ENCODE results near the gene PAN2.

Gene PAN2

GRCh38 chr12:56304872-56305590, 28.8 kb downstream of the PAN2 start:
- Histone ChIP-seq H3K4me1 (ENCODE audit: insufficient read depth, insufficient read length) (peaks cover 2% of the 10 kb centered on the region), H3K36me3 (ENCODE audit: insufficient read depth, insufficient read length, low read length) (peaks cover 81% of the 10 kb centered on the region), H3K4me3 (ENCODE audit: insufficient read length, low read depth) (no peak overlapping the region), H3K9me3 (ENCODE audit: insufficient read depth, low read length) (no peaks in the 10 kb centered on the region), H3K27me3 (ENCODE audit: insufficient read depth, insufficient read length) (no peaks in the 10 kb centered on the region), H3K9ac (ENCODE audit: insufficient read length, low read depth) (no peak overlapping the region)
- no peak for DNase-seq (ENCODE audit: low read depth, low spot score)
- no peak for TF ChIP-seq YY1 (IDR thresholded peaks at IDR 0.05; ENCODE audit: insufficient read depth, insufficient read length)
- no peak for TF ChIP-seq ZNF274 (IDR thresholded peaks at IDR 0.05; ENCODE audit: low read depth, low read length)
- TF ChIP-seq SUZ12 (IDR thresholded peaks at IDR 0.05; ENCODE audit: extremely low read depth, insufficient read depth, insufficient read length) = no peak

- Histone ChIP-seq H3K4me3 (ENCODE audit: insufficient read length, low read depth) (no peak overlapping the region), H3K4me1 (ENCODE audit: insufficient read depth, insufficient read length) (peaks cover 2% of the 10 kb centered on the region), H3K27me3 (ENCODE audit: insufficient read depth, insufficient read length) (no peaks in the 10 kb centered on the region), H3K9ac (ENCODE audit: insufficient read length, low read depth) (no peak overlapping the region), H3K36me3 (ENCODE audit: insufficient read depth, insufficient read length, low read length) (peaks cover 75% of the 10 kb centered on the region), H3K9me3 (ENCODE audit: insufficient read depth, low read length) (no peaks in the 10 kb centered on the region)
- no peak for DNase-seq (ENCODE audit: low read depth, low spot score)
- no peak for TF ChIP-seq YY1 (IDR thresholded peaks at IDR 0.05; ENCODE audit: insufficient read depth, insufficient read length)
- TF ChIP-seq SUZ12 (IDR thresholded peaks at IDR 0.05; ENCODE audit: extremely low read depth, insufficient read depth, insufficient read length) = no peak
- no peak for TF ChIP-seq ZNF274 (IDR thresholded peaks at IDR 0.05; ENCODE audit: low read depth, low read length)
Measured at GRCh38 chr12:56304276-56304675, 29.5 kb downstream of the PAN2 start.

DNA sequence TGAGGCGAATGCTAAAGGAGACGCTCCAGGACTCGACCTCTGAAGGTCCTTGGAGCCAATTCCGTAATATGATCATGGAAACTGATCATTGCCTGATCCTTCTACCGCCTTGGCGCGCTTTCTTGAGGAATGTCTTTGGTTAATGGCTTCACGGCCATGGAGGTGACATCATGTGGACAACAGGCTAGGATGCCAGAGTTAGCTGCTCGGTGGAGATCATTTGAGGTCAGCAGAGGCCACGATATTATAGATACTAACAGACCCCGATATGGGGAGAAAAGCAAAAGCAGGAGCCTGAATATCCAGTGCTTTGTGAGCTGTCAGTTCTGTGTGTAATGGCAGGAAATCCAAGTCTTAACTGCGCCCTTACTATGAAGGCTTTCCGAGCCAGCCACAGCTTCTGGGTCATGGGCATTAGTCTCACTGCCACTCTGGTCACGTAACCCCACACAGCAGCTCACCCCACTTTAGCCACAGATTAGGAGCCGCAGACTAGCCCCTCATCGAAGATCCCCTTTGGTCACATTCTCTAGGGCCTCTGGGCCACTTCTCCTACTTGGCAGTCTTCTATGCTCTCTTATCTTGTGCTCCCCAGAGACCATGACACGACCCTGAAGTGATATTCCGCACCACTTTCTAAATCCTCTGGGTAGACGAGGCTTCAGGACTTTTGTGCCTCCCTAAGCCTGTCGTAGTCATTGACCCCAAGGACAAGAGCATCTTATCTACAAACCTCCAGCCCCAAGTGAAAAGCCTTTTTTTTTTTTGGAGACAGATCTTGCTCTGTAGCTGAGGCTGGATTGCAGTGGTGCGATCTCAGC, 32.9 kb downstream of the PAN2 start:
- TF ChIP-seq SUZ12 (IDR thresholded peaks at IDR 0.05; ENCODE audit: extremely low read depth, insufficient read depth, insufficient read length) (no peak), ZNF274 (IDR thresholded peaks at IDR 0.05; ENCODE audit: low read depth, low read length) (no peak), YY1 (IDR thresholded peaks at IDR 0.05; ENCODE audit: insufficient read depth, insufficient read length) (no peak)
- no peak for DNase-seq (ENCODE audit: low read depth, low spot score)
- Histone ChIP-seq H3K36me3 (ENCODE audit: insufficient read depth, insufficient read length, low read length) (peaks cover 75% of the 10 kb centered on the region), H3K4me3 (ENCODE audit: insufficient read length, low read depth) (peak overlapping the region; percentile 21), H3K27me3 (ENCODE audit: insufficient read depth, insufficient read length) (no peaks in the 10 kb centered on the region), H3K9me3 (ENCODE audit: insufficient read depth, low read length) (no peaks in the 10 kb centered on the region), H3K4me1 (ENCODE audit: insufficient read depth, insufficient read length) (peaks cover 2% of the 10 kb centered on the region), H3K9ac (ENCODE audit: insufficient read length, low read depth) (no peak overlapping the region)

DNA sequence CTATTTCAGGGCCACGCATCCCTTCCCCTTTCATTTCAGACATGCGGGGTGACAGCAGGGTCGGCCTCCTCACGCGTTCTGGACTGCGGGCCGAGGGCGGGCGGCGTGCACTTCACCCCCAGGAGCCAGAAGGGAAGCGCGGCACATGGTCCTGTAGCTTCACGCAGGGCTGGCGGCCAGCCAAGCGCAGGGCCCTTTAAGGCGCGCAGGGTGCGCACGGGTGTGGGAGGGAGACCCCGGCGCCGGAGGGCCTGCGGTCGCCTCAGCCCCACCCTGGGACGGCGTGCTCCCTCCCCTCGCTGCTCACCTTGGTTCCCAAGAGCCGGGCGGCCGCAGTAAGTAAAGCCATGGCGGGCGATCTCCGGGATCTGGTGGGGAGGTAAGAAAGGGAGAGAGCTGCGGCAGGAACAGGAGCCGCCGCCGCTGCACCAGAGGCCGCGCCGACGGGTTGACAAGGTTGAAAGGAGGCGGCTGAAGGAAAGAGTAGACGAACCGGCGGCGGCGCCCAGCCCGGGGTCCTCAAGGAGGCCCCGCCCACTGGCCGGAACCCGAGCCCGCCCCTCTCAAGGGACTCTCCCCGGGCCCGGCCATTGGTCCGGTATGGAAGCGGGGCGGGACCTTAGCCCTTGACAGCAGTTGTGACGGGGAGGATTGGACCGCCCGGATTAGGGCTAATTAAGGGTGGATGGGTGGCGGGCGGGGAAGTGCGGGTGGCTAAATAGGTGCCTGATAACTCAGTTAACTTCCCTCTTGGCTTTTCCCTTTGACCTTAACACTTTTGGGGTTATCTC, 33.8 kb downstream of the PAN2 start, which contains the start of gene CS:
Gene CS (minus strand): TSS at position 478 of the 791 bp plus-strand sequence. CDS start 129 bp downstream, at position 349.
- peaks cover 2% of the 10 kb centered on the region for H3K4me1 ChIP-seq (ENCODE audit: insufficient read depth, insufficient read length)
- TF ChIP-seq YY1 (IDR thresholded peaks at IDR 0.05; ENCODE audit: insufficient read depth, insufficient read length) (no peak), ZNF274 (IDR thresholded peaks at IDR 0.05; ENCODE audit: low read depth, low read length) (no peak), SUZ12 (IDR thresholded peaks at IDR 0.05; ENCODE audit: extremely low read depth, insufficient read depth, insufficient read length) (no peak)
- H3K36me3 ChIP-seq (ENCODE audit: insufficient read depth, insufficient read length, low read length) = peaks cover 68% of the 10 kb centered on the region
- H3K4me3 ChIP-seq (ENCODE audit: insufficient read length, low read depth) = peak within 1 kb of the TSS; percentile 86
- peak within 1 kb of the TSS; percentile 89 for H3K9ac ChIP-seq (ENCODE audit: insufficient read length, low read depth)
- peak; percentile 99 for DNase-seq (ENCODE audit: low read depth, low spot score)
- no peaks in the 10 kb centered on the region for H3K27me3 ChIP-seq (ENCODE audit: insufficient read depth, insufficient read length)
- no peaks in the 10 kb centered on the region for H3K9me3 ChIP-seq (ENCODE audit: insufficient read depth, low read length)

DNA sequence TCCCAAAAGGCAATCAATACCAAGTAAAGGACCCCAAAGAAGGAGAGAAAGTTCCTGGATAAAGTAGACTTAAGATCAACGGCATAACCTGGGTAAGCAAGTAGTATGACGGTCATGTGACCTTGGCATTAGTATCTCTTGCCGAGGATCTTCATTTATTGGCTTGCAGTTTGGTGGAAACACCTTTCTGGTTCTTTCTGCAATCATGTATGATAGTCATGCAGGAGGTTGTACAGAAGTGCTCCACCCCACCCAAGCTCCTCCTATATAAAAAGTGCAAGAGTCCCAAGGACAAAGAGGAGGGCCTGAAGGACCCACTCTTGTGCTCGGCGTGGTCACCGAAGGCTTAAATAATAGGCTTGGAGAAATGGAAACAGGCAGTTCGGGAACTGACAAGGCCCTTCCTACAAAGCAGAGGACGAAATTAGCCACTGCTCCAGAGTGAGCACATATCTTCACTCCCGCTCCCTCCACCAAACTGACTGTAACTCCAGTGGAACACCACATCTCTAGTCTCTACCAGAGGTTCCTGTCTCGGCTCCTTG, 34.4 kb downstream of the PAN2 start:
- no peaks in the 10 kb centered on the region for H3K9me3 ChIP-seq (ENCODE audit: insufficient read depth, low read length)
- H3K4me1 ChIP-seq (ENCODE audit: insufficient read depth, insufficient read length) = peaks cover 2% of the 10 kb centered on the region
- no peak for TF ChIP-seq YY1 (IDR thresholded peaks at IDR 0.05; ENCODE audit: insufficient read depth, insufficient read length)
- TF ChIP-seq ZNF274 (IDR thresholded peaks at IDR 0.05; ENCODE audit: low read depth, low read length) = no peak
- TF ChIP-seq SUZ12 (IDR thresholded peaks at IDR 0.05; ENCODE audit: extremely low read depth, insufficient read depth, insufficient read length) = no peak
- peak overlapping the region; percentile 89 for H3K9ac ChIP-seq (ENCODE audit: insufficient read length, low read depth)
- H3K36me3 ChIP-seq (ENCODE audit: insufficient read depth, insufficient read length, low read length) = peaks cover 69% of the 10 kb centered on the region
- H3K27me3 ChIP-seq (ENCODE audit: insufficient read depth, insufficient read length) = no peaks in the 10 kb centered on the region
- peak overlapping the region; percentile 86 for H3K4me3 ChIP-seq (ENCODE audit: insufficient read length, low read depth)
- DNase-seq (ENCODE audit: low read depth, low spot score) = no peak

GRCh38 chr12:56298828-56299227, 35.0 kb downstream of the PAN2 start:
- no peak for DNase-seq (ENCODE audit: low read depth, low spot score)
- Histone ChIP-seq H3K36me3 (ENCODE audit: insufficient read depth, insufficient read length, low read length) (peaks cover 69% of the 10 kb centered on the region), H3K27me3 (ENCODE audit: insufficient read depth, insufficient read length) (no peaks in the 10 kb centered on the region), H3K4me3 (ENCODE audit: insufficient read length, low read depth) (peak overlapping the region; percentile 86), H3K4me1 (ENCODE audit: insufficient read depth, insufficient read length) (peaks cover 2% of the 10 kb centered on the region), H3K9me3 (ENCODE audit: insufficient read depth, low read length) (no peaks in the 10 kb centered on the region), H3K9ac (ENCODE audit: insufficient read length, low read depth) (peak overlapping the region; percentile 89)
- TF ChIP-seq ZNF274 (IDR thresholded peaks at IDR 0.05; ENCODE audit: low read depth, low read length) (no peak), YY1 (IDR thresholded peaks at IDR 0.05; ENCODE audit: insufficient read depth, insufficient read length) (no peak), SUZ12 (IDR thresholded peaks at IDR 0.05; ENCODE audit: extremely low read depth, insufficient read depth, insufficient read length) (no peak)

Data from NT2/D1 (cell line).